ENCODE data around the gene ANKRD40CL. TPM values are rescaled to one million over a fixed set of nuclear protein-coding genes. Genes with fewer than 3 reads are reported as not detected.

ANKRD40CL gene
- total RNA-seq, 1 experiment from 2014 or later, result not detected

DNA sequence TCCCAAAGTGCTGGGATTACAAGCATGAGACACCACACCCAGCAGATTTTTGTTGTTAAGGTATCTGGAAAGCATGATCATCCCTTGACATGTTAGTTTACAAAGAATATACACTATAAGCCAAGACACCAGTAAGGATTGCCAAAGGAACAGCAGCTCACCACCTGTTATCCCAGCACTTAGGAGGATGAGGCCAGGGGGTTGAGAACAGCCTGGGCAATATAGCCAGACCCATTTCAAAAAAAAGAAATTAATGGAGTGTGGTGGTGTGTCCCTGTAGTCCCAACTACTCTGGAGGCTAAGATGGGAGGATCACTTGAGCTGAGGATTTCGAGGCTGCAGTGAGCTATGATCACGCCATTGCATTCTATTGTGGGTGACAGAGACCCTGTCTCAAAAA, 5.1 kb downstream of the ANKRD40CL start:
- CTCF ChIA-PET, result interaction anchor here (1.5 to 7.7 kb wide), 2 partner anchors 21 to 80 kb away, joined by 11 to 70 read pairs; no protein-coding TSS in a partner anchor
- Mint-ChIP-seq H3K27me3 (ENCODE audit: low read depth) (no peaks in the 10 kb centered on the region; the same call in 1 of the 2 replicates), H3K27ac (no peak overlapping the region), H3K4me1 (peaks cover 16% of the 10 kb centered on the region), H3K4me3 (no peak overlapping the region), H3K9me3 (no peaks in the 10 kb centered on the region), H3K36me3 (no peaks in the 10 kb centered on the region)
- no peak for DNase-seq (ENCODE audit: low spot score)
- TF ChIP-seq ZNF232 (CRISPR knock-in tag; IDR thresholded peaks at IDR 0.05), result no peak
- peak; percentile 87 for TF ChIP-seq ZNF121 (CRISPR knock-in tag; IDR thresholded peaks at IDR 0.05)
- ATAC-seq, result no peak
- POLR2A ChIA-PET, result interaction anchor here (2.0 kb wide), 1 partner anchor 104 kb away, joined by 16 read pairs; the partner anchor contains the start of gene TOB1

GRCh38 chr17:50758989-50759544, 8.3 kb downstream of the ANKRD40CL start:
- TF ChIP-seq IRF2 (CRISPR knock-in tag; IDR thresholded peaks at IDR 0.05; ENCODE audit: borderline replicate concordance, low read depth), result no peak
- TF ChIP-seq JUN (CRISPR knock-in tag; IDR thresholded peaks at IDR 0.05), result no peak
- no peak for TF ChIP-seq GRHL2 (CRISPR knock-in tag; IDR thresholded peaks at IDR 0.05; ENCODE audit: insufficient replicate concordance, severe bottlenecking)
- TF ChIP-seq, protein P1, sequence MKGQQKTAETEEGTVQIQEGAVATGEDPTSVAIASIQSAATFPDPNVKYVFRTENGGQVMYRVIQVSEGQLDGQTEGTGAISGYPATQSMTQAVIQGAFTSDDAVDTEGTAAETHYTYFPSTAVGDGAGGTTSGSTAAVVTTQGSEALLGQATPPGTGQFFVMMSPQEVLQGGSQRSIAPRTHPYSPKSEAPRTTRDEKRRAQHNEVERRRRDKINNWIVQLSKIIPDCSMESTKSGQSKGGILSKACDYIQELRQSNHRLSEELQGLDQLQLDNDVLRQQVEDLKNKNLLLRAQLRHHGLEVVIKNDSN (CRISPR knock-in tag; IDR thresholded peaks at IDR 0.05), result no peak
- TF ChIP-seq USF2 (CRISPR knock-in tag; IDR thresholded peaks at IDR 0.05), result no peak
- no peak for TF ChIP-seq TP53 (CRISPR knock-in tag; IDR thresholded peaks at IDR 0.05)
- TF ChIP-seq GTF2I (CRISPR knock-in tag; conservative IDR thresholded peaks at IDR 0.05), result no peak
- TF ChIP-seq NFATC4 (CRISPR knock-in tag; IDR thresholded peaks at IDR 0.05), result 0 out of 2 replicates have a peak, but pooled peaks have one; percentile 13
- DNase-seq (ENCODE audit: low spot score), result no peak
- no peaks in the 10 kb centered on the region for H3K36me3 Mint-ChIP-seq
- H3K27ac Mint-ChIP-seq, result peak overlapping the region; percentile 0; the same call in 1 of the 2 replicates
- no peaks in the 10 kb centered on the region for H3K9me3 Mint-ChIP-seq
- H3K4me1 Mint-ChIP-seq, result peaks cover 9% of the 10 kb centered on the region
- no peaks in the 10 kb centered on the region; the same call in 1 of the 2 replicates for H3K27me3 Mint-ChIP-seq (ENCODE audit: low read depth)
- ATAC-seq, result no peak
- no peak overlapping the region for H3K4me3 Mint-ChIP-seq
- ChIA-PET CTCF (interaction anchor here (3.6 kb wide), 1 partner anchor 24 kb away, joined by 20 read pairs; no protein-coding TSS in a partner anchor), POLR2A (interaction anchor here (0.7 kb wide), 1 partner anchor 154 kb away, joined by 3 read pairs; no protein-coding TSS in a partner anchor)

DNA sequence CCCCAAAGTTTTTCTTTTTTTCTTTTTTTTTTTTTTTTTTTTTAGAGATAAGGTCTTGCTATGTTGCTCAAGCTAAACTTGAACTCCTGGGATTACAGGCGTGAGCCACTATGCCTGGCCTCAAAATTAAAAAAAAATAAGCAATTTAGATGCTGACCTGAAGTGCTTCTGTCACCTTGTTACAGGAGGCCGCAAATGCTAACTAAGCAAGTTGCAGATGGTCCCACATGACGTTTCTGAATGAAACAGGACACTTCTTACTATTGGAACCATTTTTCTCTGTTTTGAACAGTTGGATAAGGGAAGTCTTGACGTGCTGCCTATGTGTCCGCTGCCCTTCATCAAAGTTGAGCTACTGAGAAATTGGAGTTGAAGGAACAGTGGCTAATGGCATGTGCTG, 8.8 kb downstream of the ANKRD40CL start:
- Mint-ChIP-seq H3K4me3 (no peak overlapping the region), H3K9me3 (no peaks in the 10 kb centered on the region), H3K36me3 (peaks cover 4% of the 10 kb centered on the region), H3K27me3 (ENCODE audit: low read depth) (no peaks in the 10 kb centered on the region; the same call in 1 of the 2 replicates), H3K4me1 (peaks cover 7% of the 10 kb centered on the region), H3K27ac (peak overlapping the region; percentile 0; the same call in 1 of the 2 replicates)
- ChIA-PET POLR2A (no interaction called here), CTCF (interaction anchor here (3.6 kb wide), 1 partner anchor 24 kb away, joined by 20 read pairs; no protein-coding TSS in a partner anchor)
- DNase-seq (ENCODE audit: low spot score) (no peak), ATAC-seq (no peak)
- TF ChIP-seq, protein P2, sequence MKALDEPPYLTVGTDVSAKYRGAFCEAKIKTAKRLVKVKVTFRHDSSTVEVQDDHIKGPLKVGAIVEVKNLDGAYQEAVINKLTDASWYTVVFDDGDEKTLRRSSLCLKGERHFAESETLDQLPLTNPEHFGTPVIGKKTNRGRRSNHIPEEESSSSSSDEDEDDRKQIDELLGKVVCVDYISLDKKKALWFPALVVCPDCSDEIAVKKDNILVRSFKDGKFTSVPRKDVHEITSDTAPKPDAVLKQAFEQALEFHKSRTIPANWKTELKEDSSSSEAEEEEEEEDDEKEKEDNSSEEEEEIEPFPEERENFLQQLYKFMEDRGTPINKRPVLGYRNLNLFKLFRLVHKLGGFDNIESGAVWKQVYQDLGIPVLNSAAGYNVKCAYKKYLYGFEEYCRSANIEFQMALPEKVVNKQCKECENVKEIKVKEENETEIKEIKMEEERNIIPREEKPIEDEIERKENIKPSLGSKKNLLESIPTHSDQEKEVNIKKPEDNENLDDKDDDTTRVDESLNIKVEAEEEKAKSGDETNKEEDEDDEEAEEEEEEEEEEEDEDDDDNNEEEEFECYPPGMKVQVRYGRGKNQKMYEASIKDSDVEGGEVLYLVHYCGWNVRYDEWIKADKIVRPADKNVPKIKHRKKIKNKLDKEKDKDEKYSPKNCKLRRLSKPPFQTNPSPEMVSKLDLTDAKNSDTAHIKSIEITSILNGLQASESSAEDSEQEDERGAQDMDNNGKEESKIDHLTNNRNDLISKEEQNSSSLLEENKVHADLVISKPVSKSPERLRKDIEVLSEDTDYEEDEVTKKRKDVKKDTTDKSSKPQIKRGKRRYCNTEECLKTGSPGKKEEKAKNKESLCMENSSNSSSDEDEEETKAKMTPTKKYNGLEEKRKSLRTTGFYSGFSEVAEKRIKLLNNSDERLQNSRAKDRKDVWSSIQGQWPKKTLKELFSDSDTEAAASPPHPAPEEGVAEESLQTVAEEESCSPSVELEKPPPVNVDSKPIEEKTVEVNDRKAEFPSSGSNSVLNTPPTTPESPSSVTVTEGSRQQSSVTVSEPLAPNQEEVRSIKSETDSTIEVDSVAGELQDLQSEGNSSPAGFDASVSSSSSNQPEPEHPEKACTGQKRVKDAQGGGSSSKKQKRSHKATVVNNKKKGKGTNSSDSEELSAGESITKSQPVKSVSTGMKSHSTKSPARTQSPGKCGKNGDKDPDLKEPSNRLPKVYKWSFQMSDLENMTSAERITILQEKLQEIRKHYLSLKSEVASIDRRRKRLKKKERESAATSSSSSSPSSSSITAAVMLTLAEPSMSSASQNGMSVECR (CRISPR knock-in tag; IDR thresholded peaks at IDR 0.05; ENCODE audit: borderline replicate concordance), result no peak
- TF ChIP-seq SOX15 (CRISPR knock-in tag; IDR thresholded peaks at IDR 0.05), result no peak
- no peak for TF ChIP-seq CREM (CRISPR knock-in tag; IDR thresholded peaks at IDR 0.05)
- TF ChIP-seq HMGXB4 (CRISPR knock-in tag; IDR thresholded peaks at IDR 0.05), result no peak
- no peak for TF ChIP-seq FOXP4 (CRISPR knock-in tag; IDR thresholded peaks at IDR 0.05)
- no peak for TF ChIP-seq RELA (CRISPR knock-in tag; IDR thresholded peaks at IDR 0.05; ENCODE audit: borderline replicate concordance)
